Right atrium auricular region (tissue), 2 donors: ENCODE data around the gene SMARCA4. TPM values are rescaled to one million over a fixed set of nuclear protein-coding genes. Genes with fewer than 3 reads are reported as not detected.

ENCODE experiments used
- DNase-seq: peaks from one replicate; pipeline ENCODE4 v3.0.0-alpha.2; 2019; ENCODE audit warnings: low spot score
- H3K27ac ChIP-seq, 2 donors: fragments of 200-600 bp; sonication (generic); 1 replicate in 1 of 2; 2 replicates in 1 of 2; pipeline ENCODE4 v1.5.1; 2016 to 2019
- H3K27me3 ChIP-seq, 2 donors: fragments of 200-600 bp; sonication (generic); one replicate each; pipeline versions ENCODE4 v1.5.1 to v1.6.0; 2017 to 2019
- H3K36me3 ChIP-seq: fragments of 200-600 bp; sonication (generic); one replicate; pipeline ENCODE4 v1.5.1; 2016
- H3K4me1 ChIP-seq, 2 donors: fragments of 200-600 bp; sonication (generic); one replicate each; pipeline versions ENCODE4 v1.5.1 to v1.6.0; 2017 to 2019
- H3K4me3 ChIP-seq, 2 donors: fragments of 200-600 bp; sonication (generic); 1 replicate in 1 of 2; 2 replicates in 1 of 2; pipeline ENCODE4 v1.5.1; 2017 to 2019; ENCODE audit warnings: mild to moderate bottlenecking in 1 of 2, moderate library complexity in 1 of 2
- H3K9me3 ChIP-seq, 2 donors: fragments of 200-600 bp; sonication (generic); one replicate each; pipeline ENCODE4 v1.5.1; 2019
- CTCF ChIP-seq, 2 donors: fragments of 200-600 bp; sonication (generic); IDR thresholded peaks; one replicate each; pipeline ENCODE4 v1.5.1; 2019; ENCODE audit warnings: antibody characterized with exemption in 2 of 2
- total RNA-seq, 2 donors: library from RNA; depleted of rRNA; stranded (reverse); fragments of >200 nt; gene quantifications; one replicate each; pipeline ENCODE4 v1.1.0, GENCODE V29; 2016

The SMARCA4 gene
- total RNA-seq, 2 donors from 2014 or later, result 29.9 to 41.7 TPM

- Histone ChIP-seq H3K4me1 (no peaks in the 10 kb centered on the region), H3K27ac (no peak overlapping the region), H3K4me3 (no peak overlapping the region), H3K27me3 (no peaks in the 10 kb centered on the region), H3K36me3 (peaks cover 66% of the 10 kb centered on the region), H3K9me3 (no peaks in the 10 kb centered on the region)
- TF ChIP-seq CTCF (IDR thresholded peaks at IDR 0.05), result no peak
- no peak for DNase-seq
Measured at GRCh38 chr19:11007962-11008532, 47.2 kb downstream of the SMARCA4 start.

GRCh38 chr19:11010041-11010440, 49.2 kb downstream of the SMARCA4 start:
- Histone ChIP-seq H3K4me3 (no peak overlapping the region), H3K4me1 (no peaks in the 10 kb centered on the region), H3K27me3 (no peaks in the 10 kb centered on the region), H3K36me3 (peaks cover 70% of the 10 kb centered on the region), H3K27ac (no peak overlapping the region), H3K9me3 (no peaks in the 10 kb centered on the region)
- TF ChIP-seq CTCF (IDR thresholded peaks at IDR 0.05), result no peak
- DNase-seq, result no peak

GRCh38 chr19:11012507-11012906, 51.7 kb downstream of the SMARCA4 start:
- Histone ChIP-seq H3K36me3 (peaks cover 74% of the 10 kb centered on the region), H3K27me3 (no peaks in the 10 kb centered on the region), H3K27ac (no peak overlapping the region), H3K9me3 (no peaks in the 10 kb centered on the region), H3K4me3 (no peak overlapping the region), H3K4me1 (no peaks in the 10 kb centered on the region)
- no peak for DNase-seq
- TF ChIP-seq CTCF (IDR thresholded peaks at IDR 0.05), result no peak

- no peak for TF ChIP-seq CTCF (IDR thresholded peaks at IDR 0.05)
- DNase-seq, result no peak
- no peaks in the 10 kb centered on the region for H3K27me3 ChIP-seq
- H3K4me3 ChIP-seq, result no peak overlapping the region
- peaks cover 74% of the 10 kb centered on the region for H3K36me3 ChIP-seq
- H3K4me1 ChIP-seq, result no peaks in the 10 kb centered on the region
- no peak overlapping the region for H3K27ac ChIP-seq
- H3K9me3 ChIP-seq, result no peaks in the 10 kb centered on the region
Measured at GRCh38 chr19:11013771-11014170, 52.9 kb downstream of the SMARCA4 start.

GRCh38 chr19:11014403-11014911, 53.6 kb downstream of the SMARCA4 start:
- Histone ChIP-seq H3K4me1 (peaks cover 0 to 3% of the 10 kb centered on the region in 2 donors), H3K27me3 (no peaks in the 10 kb centered on the region), H3K36me3 (peaks cover 80% of the 10 kb centered on the region), H3K27ac (no peak overlapping the region), H3K4me3 (no peak overlapping the region), H3K9me3 (no peaks in the 10 kb centered on the region)
- DNase-seq, result no peak
- TF ChIP-seq CTCF (IDR thresholded peaks at IDR 0.05), result no peak

GRCh38 chr19:11016631-11017030, 55.8 kb downstream of the SMARCA4 start:
- Histone ChIP-seq H3K27me3 (no peaks in the 10 kb centered on the region), H3K36me3 (peaks cover 76% of the 10 kb centered on the region), H3K4me3 (no peak overlapping the region), H3K4me1 (peaks cover 0 to 8% of the 10 kb centered on the region in 2 donors), H3K9me3 (no peaks in the 10 kb centered on the region), H3K27ac (no peak overlapping the region)
- DNase-seq, result no peak
- no peak for TF ChIP-seq CTCF (IDR thresholded peaks at IDR 0.05)
